Heart left ventricle (tissue), 16 donors: Measurements from ENCODE around the gene SFSWAP. TPM values are rescaled to one million over a fixed set of nuclear protein-coding genes. Genes with fewer than 3 reads are reported as not detected.

ENCODE experiments used
- ATAC-seq, 4 donors: fragments of 200-7000 bp; cut with Tn5 transposase; one replicate each; pipeline ENCODE4 v1.9.1; 2020 to 2022; ENCODE audit warnings: moderate library complexity in 4 of 4, mild to moderate bottlenecking in 3 of 4, moderate number of reproducible peaks in 1 of 4
- DNase-seq, 5 donors: peaks; one replicate each; pipeline ENCODE4 v3.0.0-alpha.2; 2020
- H3K27ac ChIP-seq, 12 donors: fragments of 200-600 bp; sonication (generic) in 4 of 12; one replicate each; pipeline versions ENCODE4 v1.5.0 to v1.8.0; 2016 to 2022; ENCODE audit warnings: mild to moderate bottlenecking in 2 of 12
- H3K27me3 ChIP-seq, 9 donors: fragments of 200-600 bp; sonication (generic) in 2 of 9; one replicate each; pipeline versions ENCODE4 v1.5.1 to v1.8.0; 2016 to 2022; ENCODE audit warnings: mild to moderate bottlenecking in 3 of 9
- H3K36me3 ChIP-seq, 9 donors: fragments of 200-600 bp; sonication (generic) in 2 of 9; one replicate each; pipeline versions ENCODE4 v1.5.0 to v1.8.0; 2018 to 2022; ENCODE audit warnings: mild to moderate bottlenecking in 2 of 9
- H3K4me1 ChIP-seq, 12 donors: fragments of 200-600 bp; sonication (generic) in 4 of 12; one replicate each; pipeline versions ENCODE4 v1.5.0 to v1.8.0; 2016 to 2022; ENCODE audit warnings: mild to moderate bottlenecking in 3 of 12
- H3K4me3 ChIP-seq, 12 donors: fragments of 200-600 bp; sonication (generic) in 4 of 12; one replicate each; pipeline versions ENCODE4 v1.5.0 to v1.8.0; 2017 to 2022; ENCODE audit warnings: mild to moderate bottlenecking in 9 of 12, moderate library complexity in 4 of 12
- H3K9me3 ChIP-seq, 12 donors: fragments of 200-600 bp; sonication (generic) in 4 of 12; one replicate each; pipeline versions ENCODE4 v1.5.0 to v1.8.0; 2016 to 2022; ENCODE audit warnings: mild to moderate bottlenecking in 1 of 12
- CTCF ChIP-seq, 12 donors: fragments of 200-600 bp; sonication (generic) in 4 of 12; IDR thresholded peaks; one replicate each; pipeline versions ENCODE4 v1.5.0 to v1.8.0; 2018 to 2022; ENCODE audit warnings: antibody characterized with exemption in 12 of 12, mild to moderate bottlenecking in 5 of 12
- POLR2A ChIP-seq, 2 donors: fragments of 450-650 bp; IDR thresholded peaks; one replicate each; pipeline ENCODE4 v1.6.1; 2017; ENCODE audit warnings: antibody characterized with exemption in 2 of 2, mild to moderate bottlenecking in 2 of 2, moderate library complexity in 2 of 2
- WGBS, 4 donors: extraction: QIAGEN DNeasy Blood & Tissue Kit in 2 of 4; methylation state at CpG; one replicate each; pipeline versions ENCODE4 v1.1.5 to v1.1.7; 2013 to 2018; 5-methylcytosine and 5-hydroxymethylcytosine counted together
- intact Hi-C, 10 donors: fragments of 100-400 bp; cut with DNase I; formaldehyde crosslinking; loops; one replicate each; pipeline versions ENCODE4 v1.11.1 to v1.14.2; 2022
- polyA plus RNA-seq, 2 donors: library from polyadenylated mRNA; stranded (reverse); fragments of 200-250 nt; gene quantifications; one replicate each; pipeline ENCODE4 v1.2.3, GENCODE V29; 2013
- total RNA-seq, 9 donors: library from RNA; depleted of rRNA in 2 of 9; stranded (reverse); fragments of >200 nt in 2 of 9; fragmentation: NEBNext Ultra II Directional in 3 of 9; extraction: Animal tissue kit (Norgen Biotek cat#: 25700) in 3 of 9; gene quantifications; one replicate each; pipeline versions ENCODE4 v1.1.0 to v1.2.4, GENCODE V29; 2016 to 2023
- donor health status: ischemic (EF 13 %, LVEDD 7.1; RV severe dilation, severe dysfunction).
- donor health status: healthy with polysubstance abuse.
- donor health status: DM: no; HTN: yes; CAD: no.
- donor health status: DM: no; HTN: no; CAD: no.
- donor health status: ischemic (EF 25% LVEDD 6.9; RV normal size, moderate dysfunction).
- donor health status: ischemic (EF 25% LVEDD 5.7; RV mildly dilated, moderate dysfunction).
- donor health status: healthy.
- donor health status: DM: yes; HTN: yes; CAD: no.
- donor health status: ischemic (EF 35%, LVEDD 5.7; RV mildly dilated, moderate dysfunction).
- donor health status: nonischemic (EF 11% LVEDD 7.7; RV severe dilation, severe dysfunction).
- donor health status: DM: yes; HTN: yes; CAD: no.
- donor health status: PGD.
- donor health status: ischemic (EF 29% LVEDD 5.4; RV normal size, mild dysfunction).
- donor health status: nonischemic (EF 23%, LVEDD 6.1; RV moderate dilation, normal function).

Gene SFSWAP
- total and polyA plus RNA-seq, 11 donors, result 10.4 to 25.1 (median 18.6) TPM

GRCh38 chr12:131828671-131829355 is 117.9 kb downstream of the SFSWAP start:
- TF ChIP-seq CTCF (IDR thresholded peaks at IDR 0.05) (no peak), POLR2A (IDR thresholded peaks at IDR 0.05) (no peak)
- H3K27ac ChIP-seq, result peak overlapping the region in 4 of 12 donors; percentile 7 to 36 (median 16)
- 1 to 2% (median 1%) methylated on average over 32 to 64 of the region's 64 CpGs for WGBS, 4 donors
- DNase-seq (peak in 1 of 5 donors; percentile 23), ATAC-seq (peak in 2 of 4 donors; percentile 12 to 16)
- H3K4me3 ChIP-seq, result peak overlapping the region; percentile 15 to 67 (median 55)
- peaks cover 6 to 67% (median 39%) of the 10 kb centered on the region in 9 donors for H3K27me3 ChIP-seq
- H3K9me3 ChIP-seq, result no peaks in the 10 kb centered on the region
- H3K36me3 ChIP-seq, result no peaks in the 10 kb centered on the region
- intact Hi-C loops, result loop anchor here in 3 of 10 donors (10.0 kb wide), 3 partner anchors 214 to 914 kb away; no protein-coding TSS in a partner anchor
- H3K4me1 ChIP-seq, result peaks cover 0 to 46% (median 19%) of the 10 kb centered on the region in 12 donors

- WGBS, 4 donors, result 6 to 9% (median 8%) methylated on average over 18 to 27 of the region's 27 CpGs
- Histone ChIP-seq H3K4me3 (peak overlapping the region; percentile 15 to 67 (median 55)), H3K27me3 (peaks cover 6 to 73% (median 44%) of the 10 kb centered on the region in 9 donors), H3K4me1 (peaks cover 0 to 46% (median 19%) of the 10 kb centered on the region in 12 donors), H3K27ac (peak overlapping the region in 4 of 12 donors; percentile 7 to 80 (median 16)), H3K9me3 (no peaks in the 10 kb centered on the region), H3K36me3 (no peaks in the 10 kb centered on the region)
- DNase-seq (peak in 2 of 5 donors; percentile 31 to 72), ATAC-seq (peak in 3 of 4 donors; percentile 2 to 10 (median 7))
- intact Hi-C loops, result loop anchor here in 3 of 10 donors (10.0 kb wide), 3 partner anchors 215 to 915 kb away; no protein-coding TSS in a partner anchor
- TF ChIP-seq POLR2A (IDR thresholded peaks at IDR 0.05), result no peak
- no peak for TF ChIP-seq CTCF (IDR thresholded peaks at IDR 0.05)
These were observed 118.5 kb downstream of the SFSWAP start for GRCh38 chr12:131829356-131829747.

- TF ChIP-seq POLR2A (IDR thresholded peaks at IDR 0.05) (no peak), CTCF (IDR thresholded peaks at IDR 0.05) (no peak)
- Histone ChIP-seq H3K4me1 (peaks cover 0 to 46% (median 19%) of the 10 kb centered on the region in 12 donors), H3K27ac (peak overlapping the region in 8 of 12 donors; percentile 40 to 80 (median 47)), H3K9me3 (no peaks in the 10 kb centered on the region), H3K36me3 (no peaks in the 10 kb centered on the region), H3K27me3 (peaks cover 6 to 78% (median 45%) of the 10 kb centered on the region in 9 donors), H3K4me3 (peak overlapping the region; percentile 24 to 67 (median 55))
- ATAC-seq, result peak in 1 of 4 donors; percentile 1
- intact Hi-C loops, result loop anchor here in 9 of 10 donors (2.0 to 10.0 kb wide), 10 partner anchors 115 to 915 kb away; partner anchors contain the start of gene EP400 (in 3 of the 9)
- peak in 1 of 5 donors; percentile 36 for DNase-seq
- 14 to 39% (median 20%) methylated on average over 7 to 28 of the region's 28 CpGs for WGBS, 4 donors
These were observed 119.0 kb downstream of the SFSWAP start for GRCh38 chr12:131829791-131830334.
